ENCODE measurements around the gene KCNMA1. TPM values are rescaled to one million over a fixed set of nuclear protein-coding genes. Genes with fewer than 3 reads are reported as not detected.

Gene KCNMA1
- total and polyA plus RNA-seq, 2 donors (not counting 1 experiment from before 2014, with no cell fraction given), result 0.82 to 3.1 TPM

DNA sequence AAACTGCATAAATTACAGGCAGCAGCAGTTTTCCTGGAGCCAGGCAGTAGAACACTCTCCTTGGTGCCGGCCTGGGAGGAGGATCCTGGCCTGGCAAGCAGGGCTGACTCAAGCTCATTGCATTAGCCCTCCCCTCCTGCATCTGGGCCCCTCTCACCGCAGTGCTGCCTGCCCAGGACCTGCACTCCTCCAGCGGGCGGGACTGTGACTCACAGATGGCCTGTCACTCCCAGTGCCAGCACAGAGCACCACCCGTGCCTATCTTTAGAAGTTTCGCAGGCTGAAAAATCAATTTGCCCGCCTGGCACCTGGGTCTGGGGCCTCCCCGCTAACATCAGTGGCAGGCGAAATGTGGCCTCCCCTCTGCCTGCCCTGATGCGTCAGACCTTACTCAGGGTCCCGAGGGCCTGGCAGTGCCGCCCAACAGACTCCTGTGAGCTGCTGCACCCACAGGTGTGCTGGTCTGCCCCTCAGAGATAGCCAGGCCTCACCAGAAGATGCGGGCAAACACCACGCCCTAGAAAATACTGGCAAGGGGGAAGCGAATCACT, 123.8 kb downstream of the KCNMA1 start:
- Mint-ChIP-seq H3K27ac (no peak overlapping the region), H3K4me1 (no peaks in the 10 kb centered on the region), H3K27me3 (peaks cover 16% of the 10 kb centered on the region), H3K9me3 (ENCODE audit: insufficient read depth) (no peaks in the 10 kb centered on the region), H3K4me3 (no peak overlapping the region)
- 90% methylated on average over 15 of the region's 15 CpGs for whole genome bisulfite sequencing (ENCODE audit: insufficient coverage)
- no peaks in the 10 kb centered on the region for H3K36me3 ChIP-seq (replicated peaks in 1 of 2; ENCODE audit: control extremely low read depth in 1 of 2, control insufficient read depth in 1 of 2, extremely low read depth in 1 of 2, insufficient read depth in 2 of 2, low read length in 1 of 2)
- no peak overlapping the region for H3K4me2 ChIP-seq (replicated peaks; ENCODE audit: low read depth, low read length, poor library complexity, severe bottlenecking)
- ChIA-PET POLR2A (no interaction called here), CTCF (no interaction called here)
- H3K27me3 ChIP-seq (replicated peaks in 1 of 4; ENCODE audit: control extremely low read depth in 1 of 4, control insufficient read depth in 3 of 4, insufficient read depth in 4 of 4, low read length in 3 of 4), result no peaks in the 10 kb centered on the region
- no peaks in the 10 kb centered on the region for H3K4me1 ChIP-seq (ENCODE audit: control insufficient read depth in 2 of 2, insufficient read depth in 2 of 2, low read length in 2 of 2)
- TF ChIP-seq EZH2 (IDR thresholded peaks at IDR 0.05; ENCODE audit: borderline replicate concordance, insufficient read depth, low read depth, low read length, poor library complexity, severe bottlenecking) (no peak), CTCF (IDR thresholded peaks at IDR 0.05) (no peak)
- no peaks in the 10 kb centered on the region for H3K9me3 ChIP-seq (ENCODE audit: control extremely low read depth in 1 of 3, control insufficient read depth in 2 of 3, insufficient read depth in 1 of 3, low read length in 2 of 3)
- ATAC-seq (ENCODE audit: low read depth), result no peak
- DNase-seq, result no peak
- H2AFZ ChIP-seq (ENCODE audit: insufficient read depth, low read depth, low read length, poor library complexity, severe bottlenecking), result no peak overlapping the region
- no peak overlapping the region for H3K9ac ChIP-seq (ENCODE audit: low read length)
- H4K20me1 ChIP-seq (ENCODE audit: control insufficient read depth, insufficient read depth, low read length, poor library complexity, severe bottlenecking), result no peaks in the 10 kb centered on the region
- no peak overlapping the region for H3K4me3 ChIP-seq (ENCODE audit: control extremely low read depth in 1 of 5, extremely low read depth in 1 of 5, insufficient read depth in 1 of 5, low read depth in 2 of 5, low read length in 4 of 5)
- intact Hi-C loops (cut with micrococcal nuclease), result no loop called here
- no peak overlapping the region for H3K27ac ChIP-seq (ENCODE audit: low read length in 2 of 2)
- H3K79me2 ChIP-seq (ENCODE audit: control insufficient read depth, insufficient read depth, low read length), result no peaks in the 10 kb centered on the region

- DNase-seq (no peak), ATAC-seq (ENCODE audit: low read depth) (no peak)
- Histone ChIP-seq H3K4me2 (replicated peaks; ENCODE audit: low read depth, low read length, poor library complexity, severe bottlenecking) (no peak overlapping the region), H3K9me3 (ENCODE audit: control extremely low read depth in 1 of 3, control insufficient read depth in 2 of 3, insufficient read depth in 1 of 3, low read length in 2 of 3) (no peaks in the 10 kb centered on the region), H3K36me3 (replicated peaks in 1 of 2; ENCODE audit: control extremely low read depth in 1 of 2, control insufficient read depth in 1 of 2, extremely low read depth in 1 of 2, insufficient read depth in 2 of 2, low read length in 1 of 2) (no peaks in the 10 kb centered on the region), H3K79me2 (ENCODE audit: control insufficient read depth, insufficient read depth, low read length) (no peaks in the 10 kb centered on the region), H3K27ac (ENCODE audit: low read length in 2 of 2) (no peak overlapping the region), H3K27me3 (replicated peaks in 1 of 4; ENCODE audit: control extremely low read depth in 1 of 4, control insufficient read depth in 3 of 4, insufficient read depth in 4 of 4, low read length in 3 of 4) (no peaks in the 10 kb centered on the region), H3K4me1 (ENCODE audit: control insufficient read depth in 2 of 2, insufficient read depth in 2 of 2, low read length in 2 of 2) (no peaks in the 10 kb centered on the region), H2AFZ (ENCODE audit: insufficient read depth, low read depth, low read length, poor library complexity, severe bottlenecking) (no peak overlapping the region), H3K4me3 (ENCODE audit: control extremely low read depth in 1 of 5, extremely low read depth in 1 of 5, insufficient read depth in 1 of 5, low read depth in 2 of 5, low read length in 4 of 5) (no peak overlapping the region), H4K20me1 (ENCODE audit: control insufficient read depth, insufficient read depth, low read length, poor library complexity, severe bottlenecking) (no peaks in the 10 kb centered on the region), H3K9ac (ENCODE audit: low read length) (no peak overlapping the region)
- peaks cover 20% of the 10 kb centered on the region for H3K27me3 Mint-ChIP-seq
- intact Hi-C loops (cut with micrococcal nuclease), result no loop called here
- TF ChIP-seq CTCF (IDR thresholded peaks at IDR 0.05), result no peak
- H3K4me3 Mint-ChIP-seq, result no peak overlapping the region
- no peaks in the 10 kb centered on the region for H3K4me1 Mint-ChIP-seq
- H3K9me3 Mint-ChIP-seq (ENCODE audit: insufficient read depth), result no peaks in the 10 kb centered on the region
- ChIA-PET POLR2A (no interaction called here), CTCF (no interaction called here)
- H3K27ac Mint-ChIP-seq, result no peak overlapping the region
- 91% methylated on average over 5 of the region's 7 CpGs for WGBS (ENCODE audit: insufficient coverage)
These were observed 124.4 kb downstream of the KCNMA1 start for GRCh38 chr10:77513220-77513619.

All from B cell (primary cell).